Measurements from ENCODE around the gene ZNF362. TPM values are rescaled to one million over a fixed set of nuclear protein-coding genes. Genes with fewer than 3 reads are reported as not detected.
A peak's percentile ranks its signal among the peaks of the same experiment; 100 is the strongest.
"Not testable (repeated sequence)": the region's sequence is repeated elsewhere in the genome, so short reads cannot be mapped to it uniquely, and the experiment has no call there.

ZNF362 gene
- total RNA-seq, 3 donors from 2014 or later (not counting 1 experiment from before 2014, with no cell fraction given): 34.7 to 39.1 (median 38.3) TPM

DNA sequence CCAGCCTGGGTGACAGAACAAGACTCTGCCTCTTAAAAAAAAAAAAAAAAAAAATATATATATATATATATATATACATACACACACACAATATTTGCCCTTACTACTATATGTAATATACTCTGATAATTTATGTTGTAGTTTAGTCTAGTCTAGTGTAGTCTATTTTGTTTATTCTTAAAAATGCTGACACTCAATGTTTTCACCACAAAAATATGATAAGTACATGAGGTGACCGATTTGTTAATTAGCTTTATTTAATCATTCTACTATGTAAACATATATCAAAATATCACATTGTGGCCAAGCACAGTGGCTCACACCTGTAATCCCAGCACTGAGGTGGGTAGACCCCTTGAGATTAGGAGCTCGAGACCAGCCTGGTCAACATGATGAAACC lies 19.8 kb upstream of the ZNF362 start:
- Histone ChIP-seq H3K9me3 (ENCODE audit: control insufficient read depth, insufficient read depth, low read length) (no peaks in the 10 kb centered on the region), H3K27me3 (ENCODE audit: control insufficient read depth, insufficient read depth, low read length) (no peaks in the 10 kb centered on the region), H3K27ac (ENCODE audit: low read length) (no peak overlapping the region), H3K36me3 (ENCODE audit: control insufficient read depth, insufficient read depth, low read length) (no peaks in the 10 kb centered on the region), H3K4me1 (ENCODE audit: control insufficient read depth, insufficient read depth, low read length) (peaks cover 6% of the 10 kb centered on the region), H3K4me3 (ENCODE audit: low read length) (no peak overlapping the region)
- H3K36me3 Mint-ChIP-seq: no peaks in the 10 kb centered on the region
- H3K27ac Mint-ChIP-seq: no peak overlapping the region
- H3K4me3 Mint-ChIP-seq: no peak overlapping the region
- TF ChIP-seq, protein P1, sequence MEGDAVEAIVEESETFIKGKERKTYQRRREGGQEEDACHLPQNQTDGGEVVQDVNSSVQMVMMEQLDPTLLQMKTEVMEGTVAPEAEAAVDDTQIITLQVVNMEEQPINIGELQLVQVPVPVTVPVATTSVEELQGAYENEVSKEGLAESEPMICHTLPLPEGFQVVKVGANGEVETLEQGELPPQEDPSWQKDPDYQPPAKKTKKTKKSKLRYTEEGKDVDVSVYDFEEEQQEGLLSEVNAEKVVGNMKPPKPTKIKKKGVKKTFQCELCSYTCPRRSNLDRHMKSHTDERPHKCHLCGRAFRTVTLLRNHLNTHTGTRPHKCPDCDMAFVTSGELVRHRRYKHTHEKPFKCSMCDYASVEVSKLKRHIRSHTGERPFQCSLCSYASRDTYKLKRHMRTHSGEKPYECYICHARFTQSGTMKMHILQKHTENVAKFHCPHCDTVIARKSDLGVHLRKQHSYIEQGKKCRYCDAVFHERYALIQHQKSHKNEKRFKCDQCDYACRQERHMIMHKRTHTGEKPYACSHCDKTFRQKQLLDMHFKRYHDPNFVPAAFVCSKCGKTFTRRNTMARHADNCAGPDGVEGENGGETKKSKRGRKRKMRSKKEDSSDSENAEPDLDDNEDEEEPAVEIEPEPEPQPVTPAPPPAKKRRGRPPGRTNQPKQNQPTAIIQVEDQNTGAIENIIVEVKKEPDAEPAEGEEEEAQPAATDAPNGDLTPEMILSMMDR (IDR thresholded peaks at IDR 0.05): no peak
- intact Hi-C loops (cut with micrococcal nuclease): no loop called here
- ATAC-seq (no peak), DNase-seq (no peak)
- H3K9me3 Mint-ChIP-seq: no peaks in the 10 kb centered on the region
- H3K4me1 Mint-ChIP-seq: peaks cover 5 to 6% of the 10 kb centered on the region in 2 donors
- H3K27me3 Mint-ChIP-seq (ENCODE audit: low read depth in 2 of 2): peaks cover 0 to 8% of the 10 kb centered on the region in 2 donors
- no CpG with 5 or more reads among the region's 2 CpGs for WGBS (ENCODE audit: insufficient coverage)

DNA sequence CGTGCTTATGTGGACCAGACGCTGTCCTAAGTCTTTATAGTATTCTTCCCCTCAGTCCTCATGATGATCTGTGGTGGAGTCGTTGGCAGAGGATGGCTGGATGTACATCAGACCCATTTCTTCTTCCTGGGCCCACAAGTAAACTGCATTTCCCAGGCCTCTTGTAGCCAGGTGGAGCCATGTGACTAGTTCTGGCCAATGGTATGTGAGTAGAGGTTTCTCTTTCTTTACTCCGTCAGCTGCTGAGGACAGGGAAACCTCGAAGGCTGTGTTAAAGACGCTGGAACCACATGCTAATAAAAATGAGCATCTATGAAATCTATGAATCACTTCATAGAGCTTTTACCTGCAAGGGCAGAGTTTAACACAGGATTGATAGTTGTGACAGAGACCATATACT lies 18.7 kb upstream of the ZNF362 start:
- H3K27ac Mint-ChIP-seq: no peak overlapping the region
- no peaks in the 10 kb centered on the region for H3K9me3 Mint-ChIP-seq
- no peaks in the 10 kb centered on the region for H3K36me3 ChIP-seq (ENCODE audit: control insufficient read depth, insufficient read depth, low read length)
- no peaks in the 10 kb centered on the region for H3K27me3 ChIP-seq (ENCODE audit: control insufficient read depth, insufficient read depth, low read length)
- WGBS (ENCODE audit: insufficient coverage): 43% methylated on average over 4 of the region's 6 CpGs
- peaks cover 6% of the 10 kb centered on the region for H3K4me1 ChIP-seq (ENCODE audit: control insufficient read depth, insufficient read depth, low read length)
- H3K4me3 ChIP-seq (ENCODE audit: low read length): no peak overlapping the region
- DNase-seq: peak in 1 of 2 donors; percentile 69
- H3K27ac ChIP-seq (ENCODE audit: low read length): no peak overlapping the region
- H3K27me3 Mint-ChIP-seq (ENCODE audit: low read depth in 2 of 2): peaks cover 3 to 18% of the 10 kb centered on the region in 2 donors
- no peaks in the 10 kb centered on the region for H3K9me3 ChIP-seq (ENCODE audit: control insufficient read depth, insufficient read depth, low read length)
- ATAC-seq: peak; percentile 75 to 99 (median 95)
- intact Hi-C loops (cut with micrococcal nuclease): no loop called here
- no peak overlapping the region for H3K4me3 Mint-ChIP-seq
- no peaks in the 10 kb centered on the region for H3K36me3 Mint-ChIP-seq
- peaks cover 5 to 6% of the 10 kb centered on the region in 2 donors for H3K4me1 Mint-ChIP-seq
- TF ChIP-seq, protein P1 (IDR thresholded peaks at IDR 0.05): no peak

DNA sequence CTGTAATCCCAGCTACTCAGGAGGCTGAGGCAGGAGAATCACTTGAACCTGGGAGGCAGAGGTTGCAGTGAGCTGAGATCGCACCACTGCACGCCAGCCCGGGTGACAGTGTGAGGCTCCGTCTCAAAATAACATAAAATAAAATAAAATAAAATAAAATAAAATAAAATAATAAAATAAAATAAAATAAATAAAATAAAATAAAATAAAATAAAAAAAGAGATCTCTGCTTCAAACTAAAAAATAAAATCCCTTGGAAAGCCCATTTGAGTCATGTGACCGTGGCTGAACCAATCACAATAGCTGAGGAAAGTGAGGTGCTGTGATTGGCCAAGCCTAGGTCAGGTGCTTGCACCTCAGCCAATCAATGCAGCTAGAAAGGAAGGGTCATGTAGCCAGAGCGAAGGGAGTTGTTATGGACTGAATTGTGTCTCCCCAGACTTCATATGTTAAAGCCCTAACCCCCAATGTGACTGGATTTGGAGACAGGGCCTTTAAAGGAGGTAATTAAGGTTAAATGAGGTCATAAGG lies 18.0 kb upstream of the ZNF362 start:
- peaks cover 3 to 18% of the 10 kb centered on the region in 2 donors for H3K27me3 Mint-ChIP-seq (ENCODE audit: low read depth in 2 of 2)
- DNase-seq: peak in 1 of 2 donors; percentile 11

DNA sequence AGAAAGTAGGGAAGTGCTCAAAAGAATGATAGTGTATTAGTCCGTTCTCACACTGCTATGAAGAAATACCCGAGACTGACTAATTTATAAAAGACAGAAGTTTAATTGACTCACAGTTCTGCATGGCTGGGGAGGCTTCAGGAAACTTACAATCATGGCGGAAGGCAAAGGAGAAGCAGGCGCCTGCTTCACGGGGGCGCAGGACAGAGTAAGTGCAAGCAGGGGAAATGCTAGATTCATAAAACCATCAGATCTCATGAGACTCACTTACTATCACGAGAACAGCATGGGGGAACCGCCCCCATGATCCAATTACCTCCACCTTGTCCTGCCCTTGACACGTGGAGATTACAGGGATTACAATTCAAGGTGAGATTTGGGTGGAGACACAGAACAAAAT lies 16.9 kb upstream of the ZNF362 start:
- H3K27me3 ChIP-seq (ENCODE audit: control insufficient read depth, insufficient read depth, low read length); H3K27ac Mint-ChIP-seq; H3K9me3 Mint-ChIP-seq; H3K9me3 ChIP-seq (ENCODE audit: control insufficient read depth, insufficient read depth, low read length); H3K4me1 ChIP-seq (ENCODE audit: control insufficient read depth, insufficient read depth, low read length); H3K4me3 Mint-ChIP-seq; H3K27ac ChIP-seq (ENCODE audit: low read length); H3K36me3 Mint-ChIP-seq; intact Hi-C loops (cut with micrococcal nuclease); DNase-seq; H3K4me3 ChIP-seq (ENCODE audit: low read length); ATAC-seq; H3K36me3 ChIP-seq (ENCODE audit: control insufficient read depth, insufficient read depth, low read length); H3K4me1 Mint-ChIP-seq: not testable (repeated sequence)
- H3K27me3 Mint-ChIP-seq (ENCODE audit: low read depth in 2 of 2): peaks cover 3 to 18% of the 10 kb centered on the region in 2 donors
- WGBS (ENCODE audit: insufficient coverage): 91% methylated on average over 6 of the region's 9 CpGs

More for the DNA sequence above, 18.0 kb upstream of the ZNF362 start:
- H3K9me3 Mint-ChIP-seq; ATAC-seq; H3K4me1 Mint-ChIP-seq; H3K4me3 Mint-ChIP-seq; H3K9me3 ChIP-seq (ENCODE audit: control insufficient read depth, insufficient read depth, low read length); H3K27ac Mint-ChIP-seq; H3K36me3 ChIP-seq (ENCODE audit: control insufficient read depth, insufficient read depth, low read length); intact Hi-C loops (cut with micrococcal nuclease); H3K36me3 Mint-ChIP-seq; H3K4me3 ChIP-seq (ENCODE audit: low read length); H3K27me3 ChIP-seq (ENCODE audit: control insufficient read depth, insufficient read depth, low read length); H3K4me1 ChIP-seq (ENCODE audit: control insufficient read depth, insufficient read depth, low read length); H3K27ac ChIP-seq (ENCODE audit: low read length): not testable (repeated sequence)
- 100% methylated on average over 2 of the region's 6 CpGs for WGBS (ENCODE audit: insufficient coverage)
